GM21526 (cell line): ENCODE results near the gene PNPLA1.
"Not testable (repeated sequence)": the region's sequence is repeated elsewhere in the genome, so short reads cannot be mapped to it uniquely, and the experiment has no call there.

Experiments
- ATAC-seq: cut with Tn5 transposase; IDR thresholded peaks from one replicate; pipeline ENCODE4 v1.9.1; 2021; ENCODE audit warnings: moderate library complexity; ENCODE audit not compliant: unreplicated experiment, low FRiP score

Gene PNPLA1

GRCh38 chr6:36333931-36334725 lies 64.3 kb downstream of the PNPLA1 start:
- ATAC-seq, result no peak

GRCh38 chr6:36334832-36335459 lies 65.1 kb downstream of the PNPLA1 start:
- ATAC-seq, result no peak

- no peak for ATAC-seq
Measured at GRCh38 chr6:36335465-36336207, 65.8 kb downstream of the PNPLA1 start.

- ATAC-seq, result no peak
Measured at GRCh38 chr6:36336208-36336710, 66.4 kb downstream of the PNPLA1 start.

- no peak for ATAC-seq
Measured at GRCh38 chr6:36336779-36337241, 67.0 kb downstream of the PNPLA1 start, which contains the start of gene BNIP5. TSS of gene BNIP5 (minus strand) at chr6:36336888. CDS start at chr6:36330690, 6,198 bp downstream.

- ATAC-seq, result no peak
Measured at GRCh38 chr6:36337814-36338213, 68.0 kb downstream of the PNPLA1 start.

GRCh38 chr6:36338223-36338622 lies 68.4 kb downstream of the PNPLA1 start:
- not testable (repeated sequence) for ATAC-seq

- ATAC-seq, result no peak
Measured at GRCh38 chr6:36339146-36339545, 69.3 kb downstream of the PNPLA1 start.

- ATAC-seq, result no peak
Measured at GRCh38 chr6:36340306-36340617, 70.4 kb downstream of the PNPLA1 start.

- ATAC-seq, result no peak
Measured at GRCh38 chr6:36340618-36341454, 71.0 kb downstream of the PNPLA1 start.

- no peak for ATAC-seq
Measured at GRCh38 chr6:36343109-36343680, 73.3 kb downstream of the PNPLA1 start.

- no peak for ATAC-seq
Measured at GRCh38 chr6:36345681-36346466, 76.0 kb downstream of the PNPLA1 start.

- no peak for ATAC-seq
Measured at GRCh38 chr6:36346486-36347273, 76.8 kb downstream of the PNPLA1 start.

- ATAC-seq, result no peak
Measured at GRCh38 chr6:36347621-36348020, 77.8 kb downstream of the PNPLA1 start.

GRCh38 chr6:36349240-36349639 lies 79.4 kb downstream of the PNPLA1 start:
- no peak for ATAC-seq

GRCh38 chr6:36350082-36350481 lies 80.2 kb downstream of the PNPLA1 start:
- no peak for ATAC-seq

- no peak for ATAC-seq
Measured at GRCh38 chr6:36350681-36351571, 81.1 kb downstream of the PNPLA1 start.
